ENCODE data around the gene NOM1. TPM values are rescaled to one million over a fixed set of nuclear protein-coding genes. Genes with fewer than 3 reads are reported as not detected.
A peak's percentile ranks its signal among the peaks of the same experiment; 100 is the strongest.

Gene NOM1
- total RNA-seq, 2 experiments from 2014 or later, result 25.5 to 27.6 TPM

- Histone ChIP-seq H3K27me3 (ENCODE audit: control insufficient read depth in 1 of 2, insufficient read depth in 2 of 2, low read length in 2 of 2) (peaks cover 14 to 18% of the 10 kb centered on the region in 2 experiments), H3K4me1 (ENCODE audit: insufficient read depth, low read length) (peaks cover 8% of the 10 kb centered on the region), H3K9me3 (ENCODE audit: control insufficient read depth in 1 of 2, insufficient read depth in 1 of 2, low read length in 2 of 2) (peaks cover 0 to 24% of the 10 kb centered on the region in 2 experiments), H3K36me3 (ENCODE audit: insufficient read depth, low read length) (no peaks in the 10 kb centered on the region), H3K27ac (ENCODE audit: low read depth in 1 of 2, low read length in 2 of 2) (no peak overlapping the region), H3K4me3 (ENCODE audit: low read length) (no peak overlapping the region)
- TF ChIP-seq CTCF (IDR thresholded peaks at IDR 0.05), result no peak
- intact Hi-C loops (cut with DNase I, micrococcal nuclease), result no loop called here
- ChIA-PET POLR2A (no interaction called here), CTCF (no interaction called here)
- H3K27ac Mint-ChIP-seq, result no peak overlapping the region
- DNase-seq (no peak), ATAC-seq (ENCODE audit: poor library complexity) (no peak)
- peaks cover 40% of the 10 kb centered on the region for H3K27me3 Mint-ChIP-seq
- no peak overlapping the region for H3K4me3 Mint-ChIP-seq
- H3K36me3 Mint-ChIP-seq (ENCODE audit: low read depth), result no peaks in the 10 kb centered on the region
- H3K4me1 Mint-ChIP-seq (ENCODE audit: low read depth), result no peaks in the 10 kb centered on the region
- H3K9me3 Mint-ChIP-seq, result no peaks in the 10 kb centered on the region
Observed at GRCh38 chr7:156940421-156941122, 8.9 kb upstream of the NOM1 start.

GRCh38 chr7:156941393-156942182 lies 7.9 kb upstream of the NOM1 start:
- no peak for TF ChIP-seq CTCF (IDR thresholded peaks at IDR 0.05)
- Mint-ChIP-seq H3K36me3 (ENCODE audit: low read depth) (no peaks in the 10 kb centered on the region), H3K27ac (no peak overlapping the region), H3K9me3 (no peaks in the 10 kb centered on the region), H3K4me3 (no peak overlapping the region), H3K27me3 (peaks cover 41% of the 10 kb centered on the region), H3K4me1 (ENCODE audit: low read depth) (no peaks in the 10 kb centered on the region)
- no peak for DNase-seq
- intact Hi-C loops (cut with DNase I, micrococcal nuclease), result no loop called here
- Histone ChIP-seq H3K9me3 (ENCODE audit: control insufficient read depth in 1 of 2, insufficient read depth in 1 of 2, low read length in 2 of 2) (peaks cover 0 to 24% of the 10 kb centered on the region in 2 experiments), H3K36me3 (ENCODE audit: insufficient read depth, low read length) (no peaks in the 10 kb centered on the region), H3K4me1 (ENCODE audit: insufficient read depth, low read length) (peaks cover 8% of the 10 kb centered on the region), H3K27me3 (ENCODE audit: control insufficient read depth in 1 of 2, insufficient read depth in 2 of 2, low read length in 2 of 2) (peaks cover 14 to 18% of the 10 kb centered on the region in 2 experiments), H3K4me3 (ENCODE audit: low read length) (no peak overlapping the region), H3K27ac (ENCODE audit: low read depth in 1 of 2, low read length in 2 of 2) (no peak overlapping the region)
- POLR2A ChIA-PET, result no interaction called here
- no peak for ATAC-seq (ENCODE audit: poor library complexity)
- CTCF ChIA-PET, result no interaction called here

GRCh38 chr7:156942708-156943090 lies 6.8 kb upstream of the NOM1 start:
- no peak overlapping the region for H3K27ac Mint-ChIP-seq
- no peaks in the 10 kb centered on the region for H3K9me3 Mint-ChIP-seq
- Histone ChIP-seq H3K27ac (ENCODE audit: low read depth in 1 of 2, low read length in 2 of 2) (no peak overlapping the region), H3K36me3 (ENCODE audit: insufficient read depth, low read length) (no peaks in the 10 kb centered on the region), H3K4me3 (ENCODE audit: low read length) (no peak overlapping the region), H3K9me3 (ENCODE audit: control insufficient read depth in 1 of 2, insufficient read depth in 1 of 2, low read length in 2 of 2) (peaks cover 0 to 24% of the 10 kb centered on the region in 2 experiments), H3K27me3 (ENCODE audit: control insufficient read depth in 1 of 2, insufficient read depth in 2 of 2, low read length in 2 of 2) (peaks cover 14 to 18% of the 10 kb centered on the region in 2 experiments), H3K4me1 (ENCODE audit: insufficient read depth, low read length) (peaks cover 8% of the 10 kb centered on the region)
- H3K4me1 Mint-ChIP-seq (ENCODE audit: low read depth), result peaks cover 7% of the 10 kb centered on the region
- peaks cover 34% of the 10 kb centered on the region for H3K27me3 Mint-ChIP-seq
- H3K36me3 Mint-ChIP-seq (ENCODE audit: low read depth), result no peaks in the 10 kb centered on the region
- TF ChIP-seq CTCF (IDR thresholded peaks at IDR 0.05), result no peak
- DNase-seq, result peak in 2 of 14 experiments; percentile 16 to 19
- peak; percentile 41 for ATAC-seq (ENCODE audit: poor library complexity)
- intact Hi-C loops (cut with DNase I, micrococcal nuclease), result no loop called here
- POLR2A ChIA-PET, result interaction anchor here (1.5 kb wide), 1 partner anchor 50 kb away, joined by 4 read pairs; the partner anchor contains the start of gene LMBR1
- H3K4me3 Mint-ChIP-seq, result no peak overlapping the region
- CTCF ChIA-PET, result no interaction called here
